ENCODE data around the gene FIS1.

GRCh38 chr7:101216860-101217387 lies 28.0 kb downstream of the FIS1 start:
- TF ChIP-seq CTCF (IDR thresholded peaks at IDR 0.05; ENCODE audit: low read depth, low read length, poor library complexity, severe bottlenecking) (peak; percentile 57), EZH2phosphoT487 (IDR thresholded peaks at IDR 0.05; ENCODE audit: borderline replicate concordance, low read length) (no peak)
